Psoas muscle (tissue), 8 donors: ENCODE measurements around the gene ZMYM5. TPM values are rescaled to one million over a fixed set of nuclear protein-coding genes. Genes with fewer than 3 reads are reported as not detected.

Experiments
- ATAC-seq, 4 donors: fragments of 200-7000 bp; cut with Tn5 transposase; one replicate each; pipeline ENCODE4 v1.9.1; 2020; ENCODE audit warnings: moderate library complexity in 3 of 4, mild to moderate bottlenecking in 2 of 4
- DNase-seq, 2 donors: peaks; one replicate each; pipeline ENCODE4 v3.0.0-alpha.2; 2020
- H3K27ac ChIP-seq: fragments of 200-600 bp; one replicate; pipeline ENCODE4 v1.8.0; 2022
- H3K27me3 ChIP-seq, 3 donors: fragments of 200-600 bp in 1 of 3; one replicate each; pipeline versions ENCODE4 v1.6.1 to v1.8.0; 2013 to 2022; ENCODE audit warnings: low read length in 2 of 3, mild to moderate bottlenecking in 2 of 3, moderate library complexity in 1 of 3; ENCODE audit not compliant: insufficient read depth in 3 of 3
- H3K36me3 ChIP-seq, 2 donors: fragments of 200-600 bp in 1 of 2; one replicate each; pipeline versions ENCODE4 v1.6.1 to v1.8.0; 2013 to 2022; ENCODE audit warnings: low read depth in 1 of 2, mild to moderate bottlenecking in 1 of 2, moderate library complexity in 1 of 2; ENCODE audit not compliant: insufficient read depth in 1 of 2
- H3K4me1 ChIP-seq: fragments of 200-600 bp; one replicate; pipeline ENCODE4 v1.8.0; 2022
- H3K4me3 ChIP-seq: fragments of 200-600 bp; one replicate; pipeline ENCODE4 v1.8.0; 2022; ENCODE audit warnings: mild to moderate bottlenecking
- H3K9me3 ChIP-seq: fragments of 200-600 bp; one replicate; pipeline ENCODE4 v1.8.0; 2022
- WGBS, 3 donors: extraction: QIAGEN DNeasy Blood & Tissue Kit; methylation state at CpG; one replicate each; pipeline versions ENCODE4 v1.1.6 to v1.1.7; 2013; 5-methylcytosine and 5-hydroxymethylcytosine counted together
- intact Hi-C, 2 donors: fragments of 100-400 bp; cut with DNase I; formaldehyde crosslinking; loops; one replicate each; pipeline versions ENCODE4 v1.11.0 to v1.14.2; 2022
- polyA plus RNA-seq, 3 donors: library from polyadenylated mRNA; stranded (reverse); fragments of 200-250 nt; gene quantifications; one replicate each; pipeline ENCODE4 v1.2.3, GENCODE V29; 2013
- total RNA-seq, 4 donors: library from RNA; stranded (reverse); fragmentation: NEBNext Ultra II Directional in 2 of 4; extraction: Animal tissue kit (Norgen Biotek cat#: 25700) in 2 of 4; gene quantifications; one replicate each; pipeline versions ENCODE4 v1.2.1 to v1.2.4, GENCODE V29; 2021 to 2023
- TF ChIP-seq, protein P1 (sequence below): fragments of 200-600 bp; IDR thresholded peaks from one replicate; pipeline ENCODE4 v1.8.0; 2022; ENCODE audit warnings: antibody characterized with exemption
- donor health status: healthy with polysubstance abuse.
- donor health status: DM: no; HTN: no; CAD: no; lungs with moderate emphysema.
- donor health status: Bipolar disorder and iron deficiency.
- donor health status: healthy.
- donor health status: DM: yes; HTN: yes; CAD: no.
- donor health status: DM: no; HTN: no; CAD: no.
- donor health status: DM: no; HTN: no; CAD: no.
- donor health status: DM: yes; HTN: yes; CAD: no.

The ZMYM5 gene
- total and polyA plus RNA-seq, 7 donors = 3.2 to 8.0 (median 6.0) TPM

DNA sequence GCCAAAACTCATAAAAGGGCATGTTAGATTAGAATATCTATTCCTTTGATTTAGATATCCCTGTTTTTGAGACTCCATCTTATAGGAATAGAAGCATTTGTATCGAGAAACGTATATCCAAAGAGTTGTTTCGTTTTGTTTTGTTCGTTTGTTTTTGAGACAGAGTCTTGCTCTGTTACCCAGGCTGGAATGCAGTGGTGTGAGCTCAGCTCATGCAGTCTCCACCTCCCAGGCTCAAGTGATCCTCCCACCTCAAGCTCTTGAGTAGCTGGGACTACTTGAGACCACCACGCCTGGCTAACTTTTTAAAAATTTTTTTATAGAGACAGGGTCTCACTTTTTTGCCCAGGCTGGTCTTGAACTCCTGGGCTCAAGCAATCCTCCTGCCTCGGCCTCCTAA, 26.6 kb upstream of the ZMYM5 start:
- DNase-seq (no peak), ATAC-seq (no peak)
- Histone ChIP-seq H3K4me1 (no peaks in the 10 kb centered on the region), H3K27ac (no peak overlapping the region), H3K9me3 (no peaks in the 10 kb centered on the region), H3K36me3 (no peaks in the 10 kb centered on the region), H3K4me3 (no peak overlapping the region), H3K27me3 (no peaks in the 10 kb centered on the region)
- 76 to 88% (median 85%) methylated on average over 6 of the region's 6 CpGs for WGBS, 3 donors
- TF ChIP-seq, protein P1, sequence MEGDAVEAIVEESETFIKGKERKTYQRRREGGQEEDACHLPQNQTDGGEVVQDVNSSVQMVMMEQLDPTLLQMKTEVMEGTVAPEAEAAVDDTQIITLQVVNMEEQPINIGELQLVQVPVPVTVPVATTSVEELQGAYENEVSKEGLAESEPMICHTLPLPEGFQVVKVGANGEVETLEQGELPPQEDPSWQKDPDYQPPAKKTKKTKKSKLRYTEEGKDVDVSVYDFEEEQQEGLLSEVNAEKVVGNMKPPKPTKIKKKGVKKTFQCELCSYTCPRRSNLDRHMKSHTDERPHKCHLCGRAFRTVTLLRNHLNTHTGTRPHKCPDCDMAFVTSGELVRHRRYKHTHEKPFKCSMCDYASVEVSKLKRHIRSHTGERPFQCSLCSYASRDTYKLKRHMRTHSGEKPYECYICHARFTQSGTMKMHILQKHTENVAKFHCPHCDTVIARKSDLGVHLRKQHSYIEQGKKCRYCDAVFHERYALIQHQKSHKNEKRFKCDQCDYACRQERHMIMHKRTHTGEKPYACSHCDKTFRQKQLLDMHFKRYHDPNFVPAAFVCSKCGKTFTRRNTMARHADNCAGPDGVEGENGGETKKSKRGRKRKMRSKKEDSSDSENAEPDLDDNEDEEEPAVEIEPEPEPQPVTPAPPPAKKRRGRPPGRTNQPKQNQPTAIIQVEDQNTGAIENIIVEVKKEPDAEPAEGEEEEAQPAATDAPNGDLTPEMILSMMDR = no peak
- intact Hi-C loops = no loop called here

DNA sequence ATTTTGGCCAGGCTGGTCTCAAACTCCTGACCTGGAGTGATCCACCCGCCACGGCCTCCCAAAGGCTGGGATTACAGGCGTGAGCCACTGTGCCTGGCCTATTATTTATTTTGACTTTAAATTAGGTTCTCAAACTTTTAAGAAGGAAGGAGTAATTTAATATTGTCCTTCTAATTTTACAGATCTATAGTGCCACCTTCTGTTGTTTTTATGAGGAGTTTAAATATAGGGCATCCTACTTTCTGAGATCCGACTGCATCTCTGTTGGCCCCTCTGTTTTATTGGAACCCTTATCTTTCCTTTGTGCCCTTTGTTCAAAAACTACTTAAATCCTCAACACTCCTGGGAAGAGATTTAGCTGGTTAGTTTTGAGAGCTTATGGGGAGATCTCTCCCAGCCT, 25.4 kb upstream of the ZMYM5 start:
- no peak for ATAC-seq

DNA sequence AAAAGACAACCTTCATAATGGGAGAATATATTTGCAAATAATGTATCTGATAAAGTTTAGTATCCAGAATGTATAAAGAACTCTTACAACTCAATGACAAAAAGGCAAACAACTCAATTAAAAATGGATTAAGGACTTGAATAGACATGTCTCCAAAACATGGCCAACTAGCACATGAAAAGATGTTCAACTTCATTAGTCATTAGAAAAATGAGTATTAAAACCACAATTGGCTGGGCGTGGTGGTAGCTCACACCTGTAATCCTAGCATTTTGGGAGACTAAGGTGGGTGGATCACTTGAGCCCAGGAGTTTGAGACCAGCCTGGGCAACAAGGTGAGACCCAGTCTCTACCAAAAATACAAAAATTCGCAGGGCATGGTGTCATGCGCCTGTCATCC, 18.8 kb upstream of the ZMYM5 start:
- TF ChIP-seq, protein P1 = no peak
- H3K36me3 ChIP-seq = no peaks in the 10 kb centered on the region
- no peaks in the 10 kb centered on the region for H3K4me1 ChIP-seq
- H3K27ac ChIP-seq = no peak overlapping the region
- DNase-seq (no peak), ATAC-seq (no peak)
- intact Hi-C loops = no loop called here
- WGBS, 3 donors = 91 to 98% (median 94%) methylated on average over 3 of the region's 3 CpGs
- no peak overlapping the region for H3K4me3 ChIP-seq
- H3K27me3 ChIP-seq = no peaks in the 10 kb centered on the region
- H3K9me3 ChIP-seq = peaks cover 6% of the 10 kb centered on the region

More for the DNA sequence above, 25.4 kb upstream of the ZMYM5 start:
- 31 to 40% (median 38%) methylated on average over 4 of the region's 4 CpGs for WGBS, 3 donors
- Histone ChIP-seq H3K9me3 (peaks cover 6% of the 10 kb centered on the region), H3K27ac (no peak overlapping the region), H3K36me3 (no peaks in the 10 kb centered on the region), H3K4me3 (no peak overlapping the region), H3K27me3 (no peaks in the 10 kb centered on the region), H3K4me1 (no peaks in the 10 kb centered on the region)
- TF ChIP-seq, protein P1 = peak; percentile 25
- DNase-seq = no peak
- intact Hi-C loops = no loop called here

DNA sequence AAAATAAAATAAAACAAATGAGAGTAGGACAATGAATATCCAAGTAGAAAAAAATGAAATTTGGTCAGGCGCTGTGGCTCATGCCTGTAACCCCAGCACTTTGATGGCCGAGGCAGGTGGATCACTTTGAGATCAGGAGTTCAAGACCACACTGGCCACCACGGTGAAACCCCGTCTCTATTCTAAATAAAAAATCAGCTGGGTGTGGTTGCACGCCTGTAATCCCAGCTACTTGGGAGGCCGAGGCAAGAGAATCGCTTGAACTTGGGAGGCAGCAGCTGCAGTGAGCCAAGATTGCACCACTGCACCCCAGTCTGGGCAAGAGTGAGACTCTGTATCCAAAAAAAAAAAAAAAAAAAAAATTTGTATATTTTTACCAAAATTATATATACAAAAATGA, 18.2 kb upstream of the ZMYM5 start:
- TF ChIP-seq, protein P1 = no peak
- ATAC-seq = no peak
- 84 to 90% (median 85%) methylated on average over 7 of the region's 7 CpGs for WGBS, 3 donors

DNA sequence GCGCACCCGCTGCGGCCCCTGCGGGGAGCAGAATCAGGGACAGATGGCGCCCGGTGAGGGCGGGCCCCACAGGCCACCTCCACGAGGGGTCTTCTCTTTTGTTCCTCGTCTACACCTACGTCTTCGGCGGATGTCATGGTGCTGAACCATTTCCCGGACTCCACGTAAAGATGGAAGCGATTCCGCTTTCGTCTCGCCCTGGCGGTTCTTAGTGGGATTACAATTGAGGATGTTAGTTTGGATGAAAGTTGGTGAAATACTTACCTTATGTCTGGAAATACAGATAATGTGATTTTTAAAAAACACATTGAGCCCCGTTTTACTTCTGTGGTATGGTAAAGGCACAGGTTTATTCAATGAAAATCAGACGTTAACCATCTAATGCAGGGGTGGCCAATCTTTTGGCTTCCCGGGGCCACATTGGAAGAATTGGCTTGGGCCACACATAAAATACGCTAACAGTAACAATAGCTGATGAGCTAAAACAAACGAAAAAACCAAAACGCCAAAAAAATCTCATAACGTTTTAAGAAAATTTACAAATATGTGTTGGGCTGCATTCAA, 1.4 kb upstream of the ZMYM5 start:
- WGBS, 3 donors = 15 to 17% (median 16%) methylated on average over 26 of the region's 26 CpGs
- DNase-seq (peak; percentile 52 to 63), ATAC-seq (peak in 1 of 4 donors; percentile 5)
- peaks cover 0 to 4% of the 10 kb centered on the region in 2 donors for H3K36me3 ChIP-seq
- intact Hi-C loops = loop anchor here (1.0 to 5.0 kb wide), 3 partner anchors 83 to 92 kb away; partner anchors contain the start of genes PSPC1 (in 2 of the 2) and ZMYM2 (in 2 of the 2)
- H3K9me3 ChIP-seq = no peaks in the 10 kb centered on the region
- peaks cover 16% of the 10 kb centered on the region for H3K4me1 ChIP-seq
- H3K27ac ChIP-seq = peak overlapping the region; percentile 94
- H3K4me3 ChIP-seq = peak overlapping the region; percentile 79
- TF ChIP-seq, protein P1 = peak; percentile 60
- no peaks in the 10 kb centered on the region for H3K27me3 ChIP-seq

More for the DNA sequence above, 18.2 kb upstream of the ZMYM5 start:
- no peaks in the 10 kb centered on the region for H3K4me1 ChIP-seq
- no peak overlapping the region for H3K27ac ChIP-seq
- no peaks in the 10 kb centered on the region for H3K27me3 ChIP-seq
- no peak for DNase-seq
- no peak overlapping the region for H3K4me3 ChIP-seq
- H3K9me3 ChIP-seq = peaks cover 6% of the 10 kb centered on the region
- no peaks in the 10 kb centered on the region for H3K36me3 ChIP-seq
- intact Hi-C loops = no loop called here
